NCI-H1417 treated with DMSO at 0.1 percent for 48 hours (cell line): ENCODE measurements around the gene THSD4.
"Not testable (repeated sequence)": the region's sequence is repeated elsewhere in the genome, so short reads cannot be mapped to it uniquely, and the experiment has no call there.

ENCODE experiments used
- DNase-seq: peaks from one replicate; lab custom pipeline; 2025; lab: John Stamatoyannopoulos, UW

THSD4 gene

GRCh38 chr15:71718116-71718910 lies 603.0 kb downstream of the THSD4 start:
- no peak for DNase-seq

- no peak for DNase-seq
Observed at GRCh38 chr15:71723344-71723743, 608.1 kb downstream of the THSD4 start.

GRCh38 chr15:71725207-71725955 lies 610.1 kb downstream of the THSD4 start:
- DNase-seq, result not testable (repeated sequence)

GRCh38 chr15:71728881-71729280 lies 613.6 kb downstream of the THSD4 start:
- no peak for DNase-seq

GRCh38 chr15:71729319-71729718 lies 614.0 kb downstream of the THSD4 start:
- no peak for DNase-seq

GRCh38 chr15:71730277-71731144 lies 615.2 kb downstream of the THSD4 start:
- DNase-seq, result peak; percentile 5

- no peak for DNase-seq
Observed at GRCh38 chr15:71732636-71733035, 617.4 kb downstream of the THSD4 start.

GRCh38 chr15:71733122-71733521 lies 617.9 kb downstream of the THSD4 start:
- no peak for DNase-seq

- DNase-seq, result no peak
Observed at GRCh38 chr15:71734709-71735384, 619.6 kb downstream of the THSD4 start.

GRCh38 chr15:71735385-71735757 lies 620.1 kb downstream of the THSD4 start:
- DNase-seq, result no peak

GRCh38 chr15:71736286-71736947 lies 621.1 kb downstream of the THSD4 start:
- DNase-seq, result no peak

- DNase-seq, result no peak
Observed at GRCh38 chr15:71737761-71738160, 622.5 kb downstream of the THSD4 start.

- no peak for DNase-seq
Observed at GRCh38 chr15:71739355-71739754, 624.1 kb downstream of the THSD4 start.

GRCh38 chr15:71742964-71743363 lies 627.7 kb downstream of the THSD4 start:
- DNase-seq, result no peak

GRCh38 chr15:71743861-71744382 lies 628.7 kb downstream of the THSD4 start:
- no peak for DNase-seq

GRCh38 chr15:71746719-71747118 lies 631.4 kb downstream of the THSD4 start:
- no peak for DNase-seq

- no peak for DNase-seq
Observed at GRCh38 chr15:71747128-71748083, 632.1 kb downstream of the THSD4 start.

- DNase-seq, result no peak
Observed at GRCh38 chr15:71748293-71748718, 633.0 kb downstream of the THSD4 start.

- DNase-seq, result no peak
Observed at GRCh38 chr15:71749500-71749899, 634.2 kb downstream of the THSD4 start.

GRCh38 chr15:71752128-71752527 lies 636.9 kb downstream of the THSD4 start:
- no peak for DNase-seq
